B cell (primary cell): ENCODE data around the gene NBEA. TPM values are rescaled to one million over a fixed set of nuclear protein-coding genes. Genes with fewer than 3 reads are reported as not detected.

Source experiments
- ATAC-seq: fragments of 200-7000 bp; cut with Tn5 transposase; one replicate; pipeline ENCODE4 v1.10.0; 2021; ENCODE audit warnings: low read depth, mild to moderate bottlenecking, moderate number of reproducible peaks, moderate library complexity
- CTCF ChIA-PET: fragments of 350-600 bp; sonication (Branson Sonifier 250); formaldehyde crosslinking; loops from one replicate; lab custom pipeline; 2021; ENCODE audit warnings: antibody characterized with exemption, inconsistent platforms; lab: Charles Lee
- POLR2A ChIA-PET: fragments of 350-600 bp; sonication (Branson Sonifier 250); formaldehyde crosslinking; loops from one replicate; lab custom pipeline; 2021; ENCODE audit warnings: antibody characterized with exemption; lab: Charles Lee
- DNase-seq: peaks from one replicate; pipeline ENCODE4 v3.0.0; 2013
- H2AFZ ChIP-seq: 2 replicates; pipeline ENCODE4 v1.6.1; 2012; ENCODE audit warnings: mild to moderate bottlenecking, low read depth, low read length; ENCODE audit not compliant: insufficient read depth, poor library complexity, severe bottlenecking
- H3K27ac ChIP-seq, 2 donors: 1 replicate in 1 of 2; 2 replicates in 1 of 2; pipeline ENCODE4 v1.5.1; 2012 to 2013; ENCODE audit warnings: low read length in 2 of 2, mild to moderate bottlenecking in 2 of 2, moderate library complexity in 1 of 2
- H3K27me3 ChIP-seq, 4 experiments: fragments of 200-600 bp in 1 of 4; sonication (generic) in 1 of 4; replicated peaks in 1 of 4; 1 replicate in 2 of 4; 2 replicates in 2 of 4; pipeline versions ENCODE4 v1.6.1 to v1.7.0; 2013 to 2016; ENCODE audit warnings: low read length in 3 of 4, mild to moderate bottlenecking in 2 of 4, mixed read lengths in 1 of 4, moderate library complexity in 1 of 4; ENCODE audit not compliant: insufficient read depth in 4 of 4, control insufficient read depth in 3 of 4; ENCODE audit errors: control extremely low read depth in 1 of 4
- H3K36me3 ChIP-seq, 2 experiments: replicated peaks in 1 of 2; 1 replicate in 1 of 2; 2 replicates in 1 of 2; pipeline versions ENCODE4 v1.6.1 to v1.7.1; 2013; ENCODE audit warnings: low read length in 1 of 2; ENCODE audit not compliant: insufficient read depth in 2 of 2, control insufficient read depth in 1 of 2; ENCODE audit errors: control extremely low read depth in 1 of 2, extremely low read depth in 1 of 2
- H3K4me1 ChIP-seq, 2 donors: fragments of 200-600 bp in 1 of 2; sonication (generic) in 1 of 2; 1 replicate in 1 of 2; 2 replicates in 1 of 2; pipeline versions ENCODE4 v1.5.1 to v1.6.1; 2013 to 2017; ENCODE audit warnings: low read length in 2 of 2; ENCODE audit not compliant: control insufficient read depth in 2 of 2, insufficient read depth in 2 of 2
- H3K4me2 ChIP-seq: replicated peaks from 2 replicates; pipeline ENCODE3; 2012; ENCODE audit warnings: mild to moderate bottlenecking, low read depth, low read length; ENCODE audit not compliant: poor library complexity, severe bottlenecking
- H3K4me3 ChIP-seq, 5 experiments: fragments of 200-600 bp in 1 of 5; sonication (generic) in 1 of 5; 1 replicate in 3 of 5; 2 replicates in 2 of 5; pipeline versions ENCODE4 v1.5.1 to v1.7.0; 2011 to 2016; ENCODE audit warnings: low read length in 4 of 5, mild to moderate bottlenecking in 4 of 5, low read depth in 2 of 5, control low read depth in 1 of 5, moderate library complexity in 1 of 5; ENCODE audit not compliant: insufficient read depth in 1 of 5; ENCODE audit errors: control extremely low read depth in 1 of 5, extremely low read depth in 1 of 5
- H3K79me2 ChIP-seq: fragments of 200-600 bp; sonication (generic); one replicate; pipeline ENCODE4 v1.6.0; 2016; ENCODE audit warnings: low read length; ENCODE audit not compliant: control insufficient read depth, insufficient read depth
- H3K9ac ChIP-seq: fragments of 200-600 bp; sonication (generic); 2 replicates; pipeline ENCODE4 v1.6.1; 2017; ENCODE audit warnings: mild to moderate bottlenecking, low read length, moderate library complexity
- H3K9me3 ChIP-seq, 3 donors: one replicate each; pipeline versions ENCODE4 v1.6.1 to v1.7.1; 2013; ENCODE audit warnings: low read length in 2 of 3; ENCODE audit not compliant: control insufficient read depth in 2 of 3, insufficient read depth in 1 of 3; ENCODE audit errors: control extremely low read depth in 1 of 3
- H4K20me1 ChIP-seq: 2 replicates; pipeline ENCODE4 v1.6.0; 2012; ENCODE audit warnings: mild to moderate bottlenecking, low read length; ENCODE audit not compliant: insufficient read depth, control insufficient read depth, poor library complexity, severe bottlenecking
- H3K27ac Mint-ChIP-seq: one replicate; pipeline ENCODE4 v1.8.0; 2021; ENCODE audit warnings: mixed read lengths
- H3K27me3 Mint-ChIP-seq: one replicate; pipeline ENCODE4 v1.8.0; 2021; ENCODE audit warnings: mixed read lengths
- H3K4me1 Mint-ChIP-seq: one replicate; pipeline ENCODE4 v1.8.0; 2021; ENCODE audit warnings: mixed read lengths
- H3K4me3 Mint-ChIP-seq: one replicate; pipeline ENCODE4 v1.8.0; 2021; ENCODE audit warnings: mixed read lengths
- H3K9me3 Mint-ChIP-seq: one replicate; pipeline ENCODE4 v1.8.0; 2022; ENCODE audit warnings: mixed read lengths; ENCODE audit not compliant: insufficient read depth
- EZH2 ChIP-seq: IDR thresholded peaks from 2 replicates; pipeline ENCODE4 v1.6.1; 2012; ENCODE audit warnings: borderline replicate concordance, low read depth, mild to moderate bottlenecking, moderate library complexity, low read length; ENCODE audit not compliant: insufficient read depth, poor library complexity, severe bottlenecking
- WGBS: methylation state at CpG from one replicate; pipeline ENCODE4 v1.1.5; 2013; ENCODE audit warnings: missing lambda C conversion rate; ENCODE audit not compliant: insufficient coverage; 5-methylcytosine and 5-hydroxymethylcytosine counted together
- intact Hi-C: fragments of 100-400 bp; cut with micrococcal nuclease; formaldehyde crosslinking; loops from one replicate; pipeline ENCODE4 v1.10.0; 2022
- polyA plus RNA-seq: library from polyadenylated mRNA; depleted of rRNA; stranded (reverse); fragments of >200 nt; gene quantifications from 2 replicates; pipeline ENCODE4 v1.2.3, GENCODE V29; 2012
- total RNA-seq, 2 donors: library from RNA; stranded (reverse); fragments of 120-200 nt in 1 of 2; gene quantifications; 1 replicate in 1 of 2; 2 replicates in 1 of 2; pipeline versions ENCODE4 v1.2.3 to v1.2.4, GENCODE V29; 2013 to 2022
- TF ChIP-seq, protein P1 (sequence below): fragments of 200-600 bp; IDR thresholded peaks from one replicate; pipeline ENCODE4 v1.8.0; 2022; ENCODE audit warnings: antibody characterized with exemption, mild to moderate bottlenecking

The NBEA gene
- total and polyA plus RNA-seq, 2 donors (not counting 1 experiment from before 2014, with no cell fraction given): 1.5 to 10.7 TPM

DNA sequence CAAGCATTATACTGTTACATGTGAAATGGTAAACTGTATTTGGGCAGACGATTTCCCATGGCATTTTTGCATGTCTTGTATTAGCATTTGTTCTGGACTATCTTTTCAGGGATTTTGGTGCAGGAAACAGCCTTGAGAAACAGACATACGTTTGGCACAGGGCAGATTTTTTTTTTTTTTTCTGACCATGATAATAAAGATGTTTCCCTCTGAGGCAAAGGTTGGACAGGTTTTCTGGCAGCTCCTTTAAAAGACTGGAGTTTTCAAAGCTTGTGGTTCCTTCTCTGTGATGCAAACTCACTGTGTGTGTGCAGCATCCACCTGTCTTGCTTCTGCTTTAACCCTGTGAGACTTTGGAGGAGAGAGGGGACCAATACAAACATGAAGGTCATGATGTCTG is 63.0 kb downstream of the NBEA start:
- Mint-ChIP-seq H3K4me3 (no peak overlapping the region), H3K4me1 (no peaks in the 10 kb centered on the region), H3K9me3 (peaks cover 6% of the 10 kb centered on the region), H3K27ac (no peak overlapping the region), H3K27me3 (no peaks in the 10 kb centered on the region)
- no peak overlapping the region for H3K27ac ChIP-seq
- DNase-seq (no peak), ATAC-seq (no peak)
- H3K79me2 ChIP-seq: no peaks in the 10 kb centered on the region
- no peak overlapping the region for H3K9ac ChIP-seq
- H3K4me1 ChIP-seq: no peaks in the 10 kb centered on the region
- no peak overlapping the region for H2AFZ ChIP-seq
- H3K4me2 ChIP-seq: no peak overlapping the region
- no peaks in the 10 kb centered on the region for H4K20me1 ChIP-seq
- TF ChIP-seq, protein P1, sequence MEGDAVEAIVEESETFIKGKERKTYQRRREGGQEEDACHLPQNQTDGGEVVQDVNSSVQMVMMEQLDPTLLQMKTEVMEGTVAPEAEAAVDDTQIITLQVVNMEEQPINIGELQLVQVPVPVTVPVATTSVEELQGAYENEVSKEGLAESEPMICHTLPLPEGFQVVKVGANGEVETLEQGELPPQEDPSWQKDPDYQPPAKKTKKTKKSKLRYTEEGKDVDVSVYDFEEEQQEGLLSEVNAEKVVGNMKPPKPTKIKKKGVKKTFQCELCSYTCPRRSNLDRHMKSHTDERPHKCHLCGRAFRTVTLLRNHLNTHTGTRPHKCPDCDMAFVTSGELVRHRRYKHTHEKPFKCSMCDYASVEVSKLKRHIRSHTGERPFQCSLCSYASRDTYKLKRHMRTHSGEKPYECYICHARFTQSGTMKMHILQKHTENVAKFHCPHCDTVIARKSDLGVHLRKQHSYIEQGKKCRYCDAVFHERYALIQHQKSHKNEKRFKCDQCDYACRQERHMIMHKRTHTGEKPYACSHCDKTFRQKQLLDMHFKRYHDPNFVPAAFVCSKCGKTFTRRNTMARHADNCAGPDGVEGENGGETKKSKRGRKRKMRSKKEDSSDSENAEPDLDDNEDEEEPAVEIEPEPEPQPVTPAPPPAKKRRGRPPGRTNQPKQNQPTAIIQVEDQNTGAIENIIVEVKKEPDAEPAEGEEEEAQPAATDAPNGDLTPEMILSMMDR: no peak
- no peak for TF ChIP-seq EZH2
- H3K9me3 ChIP-seq: peaks cover 0 to 2% (median 0%) of the 10 kb centered on the region in 3 donors
- ChIA-PET POLR2A (no interaction called here), CTCF (no interaction called here)
- WGBS: 49% methylated on average over 2 of the region's 2 CpGs
- intact Hi-C loops: no loop called here
- H3K4me3 ChIP-seq: no peak overlapping the region
- H3K27me3 ChIP-seq: no peaks in the 10 kb centered on the region
- no peaks in the 10 kb centered on the region for H3K36me3 ChIP-seq

DNA sequence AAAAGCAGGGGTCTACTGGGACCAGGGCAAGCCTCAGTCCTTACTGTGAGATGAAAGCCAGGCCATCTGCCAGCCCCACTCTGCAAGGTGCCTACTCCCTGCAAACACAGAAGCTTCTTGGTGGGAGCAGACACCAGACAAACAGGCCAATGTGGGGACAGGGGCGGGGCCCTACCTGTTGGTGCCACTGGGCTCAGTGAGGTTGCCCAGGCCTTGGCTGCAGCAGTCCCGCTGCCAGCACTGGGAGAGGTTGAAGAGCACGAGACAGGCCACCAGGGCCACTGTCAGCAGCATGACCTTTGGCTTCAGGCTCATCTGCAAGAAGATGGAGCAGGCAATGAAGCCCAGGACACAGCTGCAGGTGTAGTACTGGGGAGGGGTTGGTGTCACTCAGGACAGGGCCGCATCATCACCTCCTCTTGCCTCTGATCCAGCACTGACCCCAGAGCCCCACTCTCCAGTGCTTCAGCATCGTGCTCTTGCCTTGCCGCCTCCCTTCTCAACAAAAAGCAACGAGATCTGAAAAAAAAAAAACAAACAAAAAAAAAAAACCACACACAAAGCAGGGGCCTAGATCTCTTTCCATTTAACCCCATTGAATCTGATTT is 72.6 kb downstream of the NBEA start:
- H3K9me3 Mint-ChIP-seq: peaks cover 2% of the 10 kb centered on the region
- 89% methylated on average over 5 of the region's 7 CpGs for WGBS
- CTCF ChIA-PET: no interaction called here
- POLR2A ChIA-PET: no interaction called here
- TF ChIP-seq EZH2: no peak
- TF ChIP-seq, protein P1: no peak
- H3K4me2 ChIP-seq: no peak overlapping the region
- ATAC-seq (no peak), DNase-seq (no peak)
- no peaks in the 10 kb centered on the region for H3K36me3 ChIP-seq
- no peaks in the 10 kb centered on the region for H3K27me3 ChIP-seq
- peaks cover 8% of the 10 kb centered on the region for H3K4me1 Mint-ChIP-seq
- H3K27ac Mint-ChIP-seq: no peak overlapping the region
- no peaks in the 10 kb centered on the region for H3K27me3 Mint-ChIP-seq
- H3K9ac ChIP-seq: no peak overlapping the region
- H3K4me3 Mint-ChIP-seq: no peak overlapping the region
- no peaks in the 10 kb centered on the region for H3K9me3 ChIP-seq
- H3K4me1 ChIP-seq: no peaks in the 10 kb centered on the region
- no peaks in the 10 kb centered on the region for H3K79me2 ChIP-seq
- intact Hi-C loops: no loop called here
- H2AFZ ChIP-seq: no peak overlapping the region
- H3K4me3 ChIP-seq: no peak overlapping the region
- no peak overlapping the region for H3K27ac ChIP-seq
- no peaks in the 10 kb centered on the region for H4K20me1 ChIP-seq
